Measurements from ENCODE around the gene ACOXL.
A peak's percentile ranks its signal among the peaks of the same experiment; 100 is the strongest.

ACOXL gene

DNA sequence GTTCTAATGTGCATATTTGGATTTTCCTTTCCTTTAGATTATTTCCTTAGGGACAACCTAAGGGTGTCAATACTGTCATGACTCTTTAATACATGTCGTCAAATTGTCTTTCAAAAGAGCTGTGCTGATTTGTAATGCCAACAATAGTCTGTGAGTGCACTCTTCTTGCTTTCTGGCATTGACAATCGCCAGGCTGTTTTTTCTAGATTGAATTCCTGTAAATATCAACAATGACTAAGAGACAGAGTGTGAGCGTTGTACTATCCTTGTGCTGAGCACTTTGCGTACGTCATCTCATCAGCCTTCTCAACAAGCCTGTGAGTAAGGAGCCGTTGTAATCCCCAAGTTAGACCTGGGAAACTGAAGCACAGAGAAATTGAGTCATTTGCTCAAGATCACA lies 96.0 kb downstream of the ACOXL start:
- DNase-seq (ENCODE audit: low spot score), result peak; percentile 7

DNA sequence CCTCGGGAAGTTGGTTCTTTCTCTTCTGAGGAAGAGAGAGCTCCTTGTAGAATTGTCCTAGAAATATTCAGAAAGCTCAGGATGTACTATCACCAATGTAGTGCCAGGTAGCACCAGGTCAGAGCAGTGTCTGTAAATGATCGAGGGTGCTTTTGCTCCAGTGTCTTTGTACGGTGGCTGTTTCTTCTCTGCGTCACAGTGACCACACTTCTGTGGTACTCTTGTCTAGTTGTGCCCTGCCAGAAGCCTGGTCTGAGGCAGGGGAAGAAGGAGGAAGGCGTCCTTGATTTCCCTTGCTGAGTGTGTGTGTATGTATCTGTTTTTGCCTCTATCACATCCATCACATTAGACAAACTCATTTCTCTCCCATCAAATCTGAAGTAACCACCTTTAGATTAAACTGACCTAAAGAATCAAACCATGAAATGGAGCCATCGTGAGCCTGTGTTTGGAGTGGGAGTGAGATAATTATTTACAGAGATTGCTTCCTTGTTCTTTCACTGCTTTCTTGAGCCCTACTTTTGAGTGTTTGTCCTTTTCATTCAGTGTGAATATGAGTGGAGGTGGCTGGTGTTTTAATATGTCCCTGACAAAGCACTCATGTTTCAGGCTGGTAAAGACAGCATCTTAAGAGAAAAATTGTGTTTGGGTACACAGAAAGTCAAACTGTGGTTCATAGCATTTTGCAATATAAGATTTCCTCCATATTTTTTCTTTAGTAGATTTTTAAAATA lies 97.2 kb downstream of the ACOXL start:
- no peak for DNase-seq (ENCODE audit: low spot score)

DNA sequence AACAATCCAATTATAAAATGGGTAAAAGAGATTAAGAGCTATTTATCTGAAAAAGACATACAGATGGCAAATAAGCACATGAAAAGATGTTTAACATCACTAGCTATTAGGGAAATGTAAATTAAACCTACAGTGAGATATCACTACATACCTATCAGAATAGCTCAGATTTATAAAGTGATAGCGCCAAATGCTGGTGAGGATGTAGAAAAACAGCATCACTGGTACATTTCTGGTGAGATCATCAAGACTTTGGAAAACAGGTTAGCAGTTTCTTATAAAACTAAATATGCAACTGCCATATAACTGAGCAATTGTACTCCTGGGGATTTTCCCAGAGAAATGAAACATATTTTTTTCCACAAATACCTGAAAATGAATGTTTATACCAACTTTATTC lies 100.4 kb downstream of the ACOXL start:
- no peak for DNase-seq (ENCODE audit: low spot score)

DNA sequence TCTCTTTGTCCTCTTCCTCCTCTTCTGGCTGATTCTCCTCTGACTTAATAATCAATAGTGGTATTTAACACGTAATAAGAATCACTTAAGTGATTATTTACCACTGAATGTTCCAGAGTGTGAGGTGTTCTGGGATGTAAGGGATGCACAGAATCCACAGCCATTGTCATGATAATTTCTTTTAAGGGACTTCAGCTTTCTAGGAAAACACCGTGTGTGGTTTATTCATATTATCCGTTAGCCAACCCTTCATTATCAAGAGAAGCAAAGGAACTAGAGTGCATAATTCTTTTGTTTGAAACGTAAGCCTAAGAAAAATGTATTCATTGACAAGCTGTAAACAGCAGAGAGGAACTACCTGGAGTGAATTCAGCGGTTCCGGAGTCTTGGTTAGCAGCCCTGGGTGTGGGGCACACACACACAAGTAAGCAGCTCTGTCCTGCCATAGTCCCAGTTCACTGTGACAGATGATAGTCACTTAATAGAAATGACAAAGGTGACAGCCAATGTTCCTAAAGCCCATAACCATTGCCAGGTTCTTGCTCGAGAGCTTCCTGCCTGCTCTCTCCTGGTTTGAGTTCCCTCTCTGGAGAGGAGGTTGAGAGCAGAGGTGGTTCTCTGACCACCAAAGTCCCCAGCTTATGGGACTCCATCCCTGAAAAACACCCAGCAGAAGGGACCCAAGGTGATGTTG lies 101.9 kb downstream of the ACOXL start:
- no peak for DNase-seq (ENCODE audit: low spot score)

DNA sequence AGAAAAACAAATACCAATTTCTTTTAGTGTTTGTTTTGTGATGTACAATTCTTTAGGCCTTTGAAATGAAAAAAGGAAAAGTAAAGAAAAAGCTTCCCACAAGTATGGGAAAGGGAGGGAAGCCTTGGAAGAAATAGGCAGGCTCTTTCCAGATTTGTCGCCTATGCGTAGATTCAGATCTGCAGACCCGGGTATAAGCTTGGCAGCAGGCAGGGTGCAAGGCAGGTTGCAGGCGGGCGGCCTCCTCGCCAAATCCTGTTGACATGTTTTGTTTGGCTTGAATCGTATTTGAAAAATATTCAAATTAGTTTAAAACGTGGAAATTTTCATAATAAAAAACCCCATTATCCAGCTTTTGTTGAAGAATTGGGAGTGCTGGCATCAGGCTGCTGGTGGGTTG lies 104.3 kb downstream of the ACOXL start:
- no peak for DNase-seq (ENCODE audit: low spot score)

DNA sequence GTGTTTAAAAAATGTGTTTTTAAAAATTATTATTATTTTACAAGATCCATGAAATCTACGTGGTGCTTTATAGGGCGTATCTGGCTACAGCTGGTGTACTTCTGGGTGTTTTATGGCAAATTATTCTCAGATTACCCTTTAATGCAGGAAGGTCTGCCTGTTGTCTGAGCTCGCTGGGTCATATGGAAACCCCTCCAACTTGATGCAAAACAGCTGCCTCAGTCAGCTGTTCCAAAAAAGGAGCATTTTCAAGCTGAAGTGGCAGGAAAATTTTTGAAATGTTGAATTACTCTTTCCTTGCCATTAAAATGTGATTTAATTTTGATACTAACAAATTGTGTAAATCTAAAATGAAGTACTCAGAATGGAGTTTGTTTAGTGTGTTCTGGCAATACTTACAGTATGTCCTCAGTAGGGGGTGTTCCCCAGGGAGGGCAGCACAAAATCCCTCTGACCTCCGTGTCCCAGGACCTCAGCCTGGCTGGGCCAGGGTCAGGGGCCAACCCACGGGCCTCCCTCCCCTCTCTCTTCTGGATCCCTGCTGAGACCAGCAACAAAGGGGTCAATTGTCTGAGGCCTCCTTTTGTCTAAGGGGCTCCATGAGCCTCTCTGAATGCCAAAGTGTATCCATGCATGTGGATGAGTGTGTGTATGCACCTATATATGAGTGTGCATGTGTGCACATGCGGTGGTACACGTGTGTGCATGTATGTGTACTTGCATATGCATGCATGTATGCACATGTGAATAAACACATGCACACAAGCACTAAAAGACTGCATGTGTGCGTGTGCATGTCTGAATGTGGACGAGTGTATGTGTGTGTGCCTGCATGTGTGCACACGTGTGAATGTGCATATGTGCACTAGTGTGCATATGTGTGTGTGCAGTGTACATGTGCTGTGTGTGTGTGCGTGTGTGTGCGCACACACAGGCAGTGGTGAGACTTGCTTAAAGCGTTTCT lies 105.4 kb downstream of the ACOXL start:
- DNase-seq (ENCODE audit: low spot score), result no peak

DNA sequence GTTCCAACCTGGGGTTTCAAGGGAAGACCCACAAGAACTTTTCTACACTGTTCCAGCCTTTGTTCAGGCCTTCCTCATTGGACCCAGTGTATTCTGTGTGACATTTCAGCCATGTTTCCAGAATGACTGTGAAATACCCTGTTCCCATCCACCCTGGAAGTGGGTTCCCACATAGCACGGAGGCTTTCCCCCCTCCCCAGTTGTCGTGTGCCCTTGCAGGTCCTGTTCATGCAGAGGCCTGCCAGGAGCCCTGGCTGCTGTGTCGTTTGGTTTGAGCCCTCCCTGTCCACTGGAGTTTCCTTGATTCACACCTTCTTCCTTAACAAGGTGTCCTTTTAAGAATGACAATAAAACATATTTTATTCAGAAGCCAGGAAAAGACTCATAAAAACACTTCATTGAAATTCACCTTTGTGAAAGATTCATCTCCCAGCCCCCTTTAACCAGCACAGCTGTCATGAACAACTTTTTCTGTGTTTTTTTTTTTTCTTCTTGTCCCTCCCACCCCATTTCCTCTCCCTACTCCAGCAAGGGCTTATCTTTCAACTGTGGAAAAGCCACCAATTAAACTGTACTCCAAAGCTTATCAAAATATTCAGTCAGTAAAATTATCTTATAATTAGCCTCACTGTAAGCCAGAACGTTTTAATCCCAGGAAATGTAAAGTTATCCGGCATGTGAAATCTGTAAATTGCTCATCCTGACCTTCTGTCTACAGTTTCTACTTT lies 106.4 kb downstream of the ACOXL start:
- no peak for DNase-seq (ENCODE audit: low spot score)

DNA sequence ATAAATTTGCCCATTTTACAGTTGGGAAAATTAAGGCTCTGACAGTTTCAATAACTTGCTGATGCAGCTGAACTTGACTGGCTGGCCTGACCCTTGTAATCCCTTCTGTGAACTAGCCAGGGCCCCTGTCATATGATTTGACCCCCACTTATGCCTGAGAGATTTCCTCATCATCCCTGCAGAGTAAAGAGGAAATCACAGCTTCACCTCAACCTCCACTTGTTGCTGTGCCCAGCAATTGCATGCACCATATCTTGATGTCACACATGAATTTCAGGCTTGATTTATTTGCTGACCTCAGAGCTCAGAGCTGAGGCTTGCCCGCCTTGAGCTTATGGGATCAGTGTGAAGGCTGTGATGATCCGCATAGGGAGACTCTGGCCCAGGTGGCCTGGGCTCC lies 108.1 kb downstream of the ACOXL start:
- DNase-seq (ENCODE audit: low spot score), result no peak

DNA sequence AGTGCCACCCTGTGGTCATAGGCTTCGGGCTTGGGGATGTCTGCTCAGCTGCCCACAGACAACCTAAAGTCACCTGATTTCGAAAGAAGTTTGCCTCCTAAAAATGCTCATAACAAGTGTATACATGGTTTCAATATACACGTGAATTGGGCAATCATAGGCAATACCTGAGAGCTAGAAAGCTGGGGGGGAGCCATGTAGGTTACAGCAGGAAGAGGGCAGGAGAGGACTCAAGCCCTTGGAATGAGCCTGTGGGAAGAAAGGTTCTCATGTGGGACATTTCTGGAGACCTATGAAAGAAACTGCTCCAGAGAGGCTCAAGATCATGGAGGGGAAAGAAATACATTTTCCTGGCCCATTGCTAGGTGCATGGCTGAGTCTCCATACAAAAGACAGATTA lies 109.7 kb downstream of the ACOXL start:
- DNase-seq (ENCODE audit: low spot score), result no peak

DNA sequence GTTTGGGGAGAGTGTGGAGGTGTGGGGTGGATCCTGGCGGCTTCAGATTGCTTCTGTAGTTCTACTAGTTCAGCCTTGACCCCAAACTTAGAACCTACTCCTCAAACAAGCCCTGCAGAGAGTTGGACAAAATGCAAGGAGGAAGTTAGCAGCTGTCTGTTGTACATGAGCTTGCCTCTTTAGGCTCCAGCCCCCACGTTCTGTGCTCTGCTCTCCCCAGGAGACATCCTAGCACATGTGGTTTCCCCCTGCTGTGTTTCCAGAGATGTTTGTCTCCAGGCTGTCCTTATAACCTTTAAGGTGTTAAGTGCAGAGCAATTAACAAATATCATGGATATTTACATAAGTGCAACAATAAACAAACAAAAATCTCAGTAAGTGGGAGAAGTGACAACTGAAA lies 111.1 kb downstream of the ACOXL start:
- DNase-seq (ENCODE audit: low spot score), result no peak

DNA sequence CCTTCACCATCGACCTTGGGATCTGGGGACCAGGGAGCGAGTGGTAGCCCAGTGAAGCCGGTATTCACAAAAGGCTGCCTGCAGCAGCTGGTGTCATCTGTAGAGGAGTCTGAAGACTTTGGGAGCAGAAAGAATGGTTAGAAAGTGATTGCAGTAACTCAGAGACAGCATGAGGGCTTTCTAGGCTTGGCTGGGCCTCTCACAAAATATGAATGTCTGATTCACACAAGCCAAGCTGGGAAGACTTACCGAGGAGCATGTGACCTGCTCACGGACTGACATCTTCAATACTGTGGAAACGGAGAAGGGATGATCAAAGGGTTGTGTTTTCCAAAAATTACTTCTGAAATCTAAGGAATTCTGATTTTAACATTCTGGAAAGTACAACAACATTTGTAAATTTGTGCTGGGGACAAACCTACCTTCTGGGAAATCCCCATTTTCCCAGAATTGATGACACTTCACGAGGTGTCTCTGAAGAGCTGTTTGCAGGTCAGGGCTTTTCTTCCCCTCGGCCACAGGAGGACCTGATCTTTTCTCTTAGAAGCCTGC lies 111.7 kb downstream of the ACOXL start:
- DNase-seq (ENCODE audit: low spot score), result no peak

DNA sequence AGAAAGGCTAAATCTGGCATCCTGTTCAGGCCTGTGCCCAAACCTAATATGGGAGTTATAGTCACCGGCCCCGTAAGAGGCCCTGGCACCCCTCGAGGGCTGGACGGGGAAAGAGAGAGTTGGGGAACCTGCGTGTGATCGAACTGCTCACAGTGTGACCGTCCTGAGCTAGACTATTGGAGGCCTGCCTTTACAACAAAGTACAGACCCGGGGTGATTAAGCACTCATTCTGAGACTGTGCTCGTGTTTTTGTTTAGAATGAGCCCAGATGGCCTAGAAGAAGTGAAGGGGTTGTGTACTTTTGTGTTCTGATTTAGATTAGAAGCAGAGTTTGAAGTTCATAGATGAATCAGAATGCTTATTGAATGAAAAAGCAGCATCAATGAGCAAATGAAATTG lies 115.3 kb downstream of the ACOXL start:
- no peak for DNase-seq (ENCODE audit: low spot score)

DNA sequence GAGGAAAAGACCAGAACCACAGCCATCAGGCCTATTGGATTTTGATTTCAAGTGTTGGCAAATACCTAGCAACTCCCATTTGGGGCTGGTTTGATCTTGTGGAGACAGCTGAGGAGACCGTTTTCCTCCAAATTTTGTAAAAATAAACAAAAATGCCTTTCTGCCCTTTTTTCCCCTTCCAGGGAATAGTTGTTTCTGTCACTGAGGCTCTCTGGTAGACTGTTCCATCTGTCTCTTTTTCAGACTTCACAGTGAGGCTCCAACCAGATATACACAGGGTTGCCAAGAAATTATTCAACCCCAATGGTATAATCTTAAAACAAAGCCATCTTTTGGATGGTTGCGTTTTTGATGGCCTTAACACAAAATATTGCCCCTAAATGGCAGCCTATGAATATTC lies 115.7 kb downstream of the ACOXL start:
- DNase-seq (ENCODE audit: low spot score), result no peak

DNA sequence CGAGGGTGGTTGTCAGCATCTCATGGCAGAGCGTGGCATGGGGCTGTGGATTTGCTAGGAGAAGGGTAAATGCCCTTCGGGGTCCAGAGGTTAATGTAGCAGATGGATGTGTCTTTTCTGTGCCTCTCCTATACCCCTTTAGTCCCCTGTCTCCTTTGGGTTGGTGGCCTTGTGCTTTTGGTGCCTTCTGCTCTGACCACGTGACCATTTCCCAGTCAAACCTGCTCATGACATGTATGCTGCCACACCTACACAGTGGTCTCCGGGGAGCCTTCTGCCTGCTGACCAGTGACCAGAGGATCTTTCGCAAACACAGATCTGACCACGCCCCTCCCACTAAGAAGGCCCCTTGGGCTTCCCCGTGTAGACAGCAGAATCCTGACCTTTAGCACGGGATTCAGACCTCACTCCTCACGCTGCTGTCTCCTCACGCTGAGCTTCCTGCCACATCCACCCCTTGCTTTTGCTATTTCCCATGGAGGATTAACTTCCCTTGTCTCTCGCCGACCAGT lies 116.2 kb downstream of the ACOXL start:
- no peak for DNase-seq (ENCODE audit: low spot score)

DNA sequence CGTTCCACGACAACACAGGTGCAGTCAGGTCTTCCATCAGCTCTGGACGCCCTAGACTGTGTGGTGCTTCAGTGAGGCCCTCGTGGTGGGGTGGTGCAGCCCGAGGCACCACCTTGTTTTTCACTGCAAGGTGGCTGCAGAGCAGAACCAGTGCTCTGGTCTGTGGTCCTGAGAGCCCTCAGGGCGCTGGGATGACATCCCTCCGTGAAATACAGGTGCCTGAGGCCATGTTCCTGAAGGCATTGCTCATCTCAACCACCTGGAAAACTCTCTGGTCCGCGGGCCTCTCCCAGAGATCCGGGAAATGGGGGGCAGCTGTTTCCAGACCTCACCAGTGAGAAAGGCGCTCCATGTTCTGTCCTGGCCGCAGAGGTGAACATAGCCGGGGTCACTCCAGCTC lies 119.2 kb downstream of the ACOXL start:
- DNase-seq (ENCODE audit: low spot score), result no peak

DNA sequence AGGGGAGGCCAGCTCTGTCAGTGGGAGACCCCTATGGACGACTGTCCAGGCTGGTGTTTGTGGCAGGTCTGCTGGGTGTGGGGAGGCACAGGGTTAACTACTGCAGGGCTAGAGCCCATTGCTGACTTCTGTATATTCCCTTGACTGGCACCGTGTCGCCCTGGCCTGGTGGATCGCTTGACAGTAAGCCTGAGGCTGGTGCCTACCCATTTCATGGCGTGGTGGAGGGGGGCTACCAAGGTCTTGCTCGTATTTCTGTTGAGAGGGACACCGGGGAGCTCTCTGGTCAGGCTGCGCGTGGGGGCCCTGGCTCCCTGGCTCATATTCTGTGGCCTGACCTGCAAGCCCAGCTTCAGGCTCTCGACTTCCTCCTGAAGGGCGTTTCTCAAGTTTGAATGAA lies 119.7 kb downstream of the ACOXL start:
- no peak for DNase-seq (ENCODE audit: low spot score)

DNA sequence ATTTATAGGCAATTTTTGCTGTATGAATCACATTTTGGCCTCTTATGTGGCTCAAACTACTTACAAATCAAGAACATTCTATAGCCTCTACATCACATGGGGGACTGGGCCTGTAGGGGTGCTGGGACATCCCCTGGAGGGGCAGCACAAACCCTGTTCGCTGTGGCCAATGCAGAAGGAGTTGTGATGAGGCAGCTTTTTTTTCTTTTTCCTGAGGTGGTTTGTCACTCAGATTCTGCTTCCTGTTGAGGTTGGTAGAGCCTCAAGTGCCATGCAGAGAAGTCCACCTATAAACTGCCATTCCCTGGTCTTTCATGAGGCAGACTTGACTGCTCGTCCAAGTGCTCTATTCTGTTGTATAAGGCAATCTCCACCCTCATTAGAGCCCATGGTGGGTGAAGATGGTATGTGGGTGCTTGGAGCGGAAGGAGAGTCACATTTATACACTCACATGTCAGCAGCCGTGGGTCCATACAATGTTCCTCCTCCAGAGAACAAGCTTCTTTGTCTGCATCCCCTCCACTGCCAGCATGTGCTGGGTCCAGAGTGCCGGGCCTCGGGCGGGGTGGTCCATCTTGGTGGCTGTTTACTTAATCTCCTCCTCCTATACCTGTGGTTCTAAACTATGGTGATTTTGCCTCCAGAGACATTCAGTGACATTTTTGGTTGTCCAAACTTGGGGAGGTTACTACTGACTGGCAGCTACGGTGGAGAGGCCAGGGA lies 120.3 kb downstream of the ACOXL start:
- no peak for DNase-seq (ENCODE audit: low spot score)

DNA sequence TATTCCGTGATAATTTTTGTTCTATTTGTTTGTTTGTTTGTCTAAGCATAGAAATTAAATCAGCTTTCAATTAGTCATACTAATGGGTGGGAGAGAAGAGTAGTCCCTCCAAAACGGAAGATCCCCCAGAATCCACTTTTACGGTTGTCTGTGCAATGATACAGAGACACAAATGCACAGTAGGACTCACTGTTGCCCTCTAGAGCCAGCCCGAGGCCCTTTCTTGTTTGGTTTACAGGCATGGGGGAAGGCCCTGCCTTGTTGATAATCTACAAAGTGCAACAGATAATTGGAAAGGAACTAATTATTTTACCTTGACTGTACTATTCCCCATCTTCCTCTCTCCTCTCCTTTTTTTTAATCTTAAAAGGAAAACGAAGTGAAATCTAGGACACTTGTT lies 121.1 kb downstream of the ACOXL start:
- DNase-seq (ENCODE audit: low spot score), result peak; percentile 50

DNA sequence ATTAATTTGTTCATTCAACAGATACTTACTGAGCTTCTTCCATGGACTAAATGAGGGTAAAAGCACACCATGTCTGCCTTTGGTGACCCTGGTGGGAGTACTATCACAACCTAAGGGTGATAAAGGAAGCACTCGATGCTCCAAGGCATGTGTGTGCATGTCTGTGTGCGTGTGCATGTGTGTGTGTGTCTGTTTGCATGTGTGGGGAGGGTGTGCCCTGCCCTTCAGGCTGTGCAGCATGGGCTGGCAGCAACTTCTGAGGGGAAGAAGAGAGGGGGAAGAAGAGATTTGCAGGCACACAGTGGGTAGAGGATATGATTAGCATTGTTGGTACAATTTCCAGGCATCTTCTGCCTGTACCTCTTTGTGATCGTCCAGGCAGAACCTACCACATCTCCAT lies 121.6 kb downstream of the ACOXL start:
- no peak for DNase-seq (ENCODE audit: low spot score)

DNA sequence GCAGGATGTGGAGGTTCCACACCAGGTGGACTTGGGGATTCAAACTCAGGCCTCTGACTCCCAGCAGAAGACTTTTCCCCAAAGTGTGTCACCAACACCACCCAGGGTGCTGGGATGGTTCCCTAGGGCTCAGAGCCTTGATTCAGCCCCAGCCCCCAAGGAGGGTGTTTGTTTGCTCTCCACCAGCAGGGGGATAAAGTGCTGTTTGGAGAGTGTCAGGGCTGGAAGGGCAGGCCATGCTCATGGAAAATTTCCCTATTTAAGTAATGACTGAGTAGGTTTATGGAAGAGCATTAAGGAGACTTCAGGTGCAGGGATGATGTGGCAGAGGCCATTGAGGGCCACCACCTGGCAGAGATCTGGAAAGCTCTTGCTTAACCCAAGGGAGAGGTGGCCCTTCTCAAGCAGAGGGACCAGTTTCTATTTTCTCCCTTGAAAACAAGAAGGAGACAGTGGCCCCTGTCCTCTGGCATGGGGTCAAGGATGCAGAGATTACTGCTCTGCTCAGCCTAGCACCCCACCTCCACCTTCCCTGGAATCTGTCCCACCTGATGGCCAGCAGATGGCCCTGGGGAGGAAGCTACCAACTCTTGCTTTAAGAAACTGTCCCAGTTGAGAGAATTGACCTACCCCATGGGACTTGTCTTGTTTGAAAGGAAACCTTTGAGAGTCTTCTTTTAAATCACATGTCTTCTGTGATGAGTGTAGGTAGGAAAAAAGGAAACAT lies 122.1 kb downstream of the ACOXL start:
- peak; percentile 8 for DNase-seq (ENCODE audit: low spot score)

Data from RKO (cell line).